Stimulated activated naive CD8-positive, alpha-beta T cell treated with anti-CD3 and anti-CD28 coated beads, Interleukin-15, amount 100 ng/mL, for 72 hours (primary cell): ENCODE results near the gene RBM38.

ENCODE experiments used
- ATAC-seq: fragments of 150-1000 bp; cut with Tn5 transposase; 2 replicates; pipeline ENCODE4 v1.10.0; 2021; ENCODE audit warnings: mild to moderate bottlenecking, moderate library complexity
- DNase-seq, 2 donors: peaks; one replicate each; pipeline ENCODE4 v3.0.0; 2021 to 2022
- H3K27ac Mint-ChIP-seq, 2 donors: one replicate each; pipeline ENCODE4 v1.8.0; 2022; ENCODE audit warnings: mild to moderate bottlenecking in 2 of 2, mixed read lengths in 2 of 2, moderate library complexity in 2 of 2
- H3K27me3 Mint-ChIP-seq: one replicate; pipeline ENCODE4 v1.8.0; 2022; ENCODE audit warnings: mixed read lengths
- H3K4me1 Mint-ChIP-seq: one replicate; pipeline ENCODE4 v1.8.0; 2022; ENCODE audit warnings: mild to moderate bottlenecking, mixed read lengths
- H3K4me3 Mint-ChIP-seq, 2 donors: one replicate each; pipeline ENCODE4 v1.8.0; 2022; ENCODE audit warnings: mild to moderate bottlenecking in 2 of 2, mixed read lengths in 2 of 2, moderate library complexity in 1 of 2
- H3K9me3 Mint-ChIP-seq, 2 donors: one replicate each; pipeline ENCODE4 v1.8.0; 2022; ENCODE audit warnings: mixed read lengths in 2 of 2

RBM38 gene

DNA sequence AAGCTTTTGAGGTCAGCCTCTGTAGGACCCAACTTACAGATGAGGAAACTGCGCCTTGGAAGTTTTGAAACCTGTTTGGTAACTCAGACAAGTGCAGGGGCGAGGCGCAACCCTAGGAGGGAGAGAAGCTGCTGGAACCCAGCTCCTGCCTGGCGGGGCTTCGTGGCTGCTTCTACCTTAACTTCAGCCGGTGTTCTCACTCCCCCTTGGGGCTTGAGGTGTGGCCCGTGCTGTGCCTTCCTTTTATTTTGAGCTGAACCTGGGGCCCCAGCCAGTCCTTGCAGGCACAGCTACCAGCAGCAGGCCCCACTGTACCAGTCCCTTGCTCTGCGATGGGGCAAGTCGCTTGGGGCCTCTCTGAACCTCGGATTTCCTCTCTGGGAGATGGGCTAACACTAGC, 12.0 kb downstream of the RBM38 start:
- no peaks in the 10 kb centered on the region for H3K27me3 Mint-ChIP-seq
- ATAC-seq (no peak), DNase-seq (no peak)
- no peaks in the 10 kb centered on the region for H3K9me3 Mint-ChIP-seq
- H3K4me1 Mint-ChIP-seq = peaks cover 83% of the 10 kb centered on the region
- H3K4me3 Mint-ChIP-seq = no peak overlapping the region
- H3K27ac Mint-ChIP-seq = peak overlapping the region in 1 of 2 donors; percentile 83

DNA sequence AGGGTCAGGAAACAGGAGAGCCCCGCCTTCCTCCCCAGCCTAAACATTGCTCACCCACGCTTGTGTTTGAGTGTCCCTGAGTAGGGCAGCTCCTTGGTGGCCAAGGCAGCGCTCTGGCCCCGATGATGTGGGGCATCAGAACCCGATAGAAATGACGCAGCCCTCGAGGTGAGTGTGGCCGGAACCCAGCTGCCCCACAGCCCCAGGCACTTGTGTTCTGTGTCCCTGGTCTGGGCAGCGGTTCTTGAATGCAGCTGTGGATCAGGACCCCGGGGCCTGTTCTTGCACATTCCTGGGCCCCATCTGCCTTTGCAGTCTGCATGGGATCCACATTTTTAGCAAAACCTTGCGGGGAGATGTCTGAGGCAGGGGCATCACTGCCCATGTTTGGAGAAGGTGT, 12.8 kb downstream of the RBM38 start:
- H3K27me3 Mint-ChIP-seq = no peaks in the 10 kb centered on the region
- H3K4me1 Mint-ChIP-seq = peaks cover 80% of the 10 kb centered on the region
- no peak overlapping the region for H3K27ac Mint-ChIP-seq
- ATAC-seq = no peak
- H3K4me3 Mint-ChIP-seq = no peak overlapping the region
- no peaks in the 10 kb centered on the region for H3K9me3 Mint-ChIP-seq
- no peak for DNase-seq

DNA sequence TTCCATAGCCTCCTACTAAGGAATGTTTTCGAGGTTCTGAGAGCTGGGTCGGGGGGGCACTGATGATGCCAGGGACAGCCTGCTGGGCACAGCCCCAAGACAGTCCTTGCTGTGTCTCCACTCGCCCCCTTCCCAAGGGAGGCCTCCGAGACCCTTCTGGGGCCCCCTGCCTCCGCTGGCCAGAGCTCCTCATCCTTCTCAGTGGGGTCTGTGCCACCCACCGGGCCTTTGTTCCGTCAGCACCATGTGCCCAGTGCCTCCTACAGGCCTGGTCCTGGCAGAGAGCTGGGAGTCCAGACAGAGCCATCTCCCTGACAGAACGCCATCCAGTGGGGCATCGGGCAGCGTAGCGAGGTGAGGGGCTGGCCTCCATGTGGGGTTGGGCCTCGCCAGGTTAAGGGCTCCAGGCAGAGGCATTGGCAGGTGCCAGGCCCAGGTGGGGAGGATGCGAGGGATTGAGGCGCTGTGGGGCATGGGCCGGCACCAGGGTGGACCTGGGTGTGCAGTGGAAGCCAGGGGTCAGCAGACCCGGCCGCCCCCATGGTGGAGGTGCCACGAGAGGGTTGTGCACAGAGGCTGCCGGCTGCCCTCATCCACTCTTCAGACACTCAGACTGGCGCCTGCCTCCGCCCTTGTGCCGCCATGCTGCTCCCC, 13.3 kb downstream of the RBM38 start:
- DNase-seq (no peak), ATAC-seq (no peak)
- H3K27me3 Mint-ChIP-seq = no peaks in the 10 kb centered on the region
- peaks cover 80% of the 10 kb centered on the region for H3K4me1 Mint-ChIP-seq
- H3K27ac Mint-ChIP-seq = no peak overlapping the region
- H3K9me3 Mint-ChIP-seq = no peaks in the 10 kb centered on the region
- H3K4me3 Mint-ChIP-seq = no peak overlapping the region

DNA sequence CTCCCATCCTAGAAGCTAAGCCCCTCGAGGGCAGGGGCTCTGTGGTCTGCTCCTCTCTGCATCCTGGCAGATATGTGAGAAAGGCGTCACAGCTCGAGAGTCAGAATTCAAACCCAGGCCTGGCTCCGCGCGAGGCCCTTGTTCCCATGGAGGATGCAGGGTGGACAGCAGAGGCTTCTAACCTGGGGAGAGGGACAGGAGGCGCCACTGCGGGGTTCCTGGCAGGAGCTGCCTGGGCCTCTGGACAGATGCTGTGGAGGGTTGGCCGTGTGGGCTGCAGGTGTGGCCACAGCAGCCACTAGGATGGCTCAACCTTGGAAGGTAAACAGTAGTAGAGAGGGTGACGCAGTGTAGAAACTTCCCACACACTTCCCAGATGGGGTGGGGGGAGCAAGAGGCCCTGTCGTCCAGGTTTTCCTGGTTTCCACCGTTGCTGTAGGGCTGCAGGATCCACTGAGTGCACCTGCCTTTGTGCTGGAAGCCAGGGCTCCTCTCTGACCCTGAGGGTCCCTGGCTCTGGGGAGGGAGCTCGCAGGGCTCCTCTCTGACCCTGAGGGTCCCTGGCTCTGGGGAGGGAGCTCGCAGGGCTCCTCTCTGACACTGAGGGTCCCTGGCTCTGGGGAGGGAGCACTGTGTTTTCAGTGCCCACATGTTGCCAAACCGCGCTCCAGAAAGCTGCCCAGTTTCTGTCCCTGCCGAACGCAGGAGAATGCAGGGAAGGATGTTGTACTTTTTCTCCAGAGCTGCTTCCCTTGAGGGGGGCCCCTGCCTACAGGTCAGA, 14.2 kb downstream of the RBM38 start:
- Mint-ChIP-seq H3K27ac (peak overlapping the region in 1 of 2 donors; percentile 78), H3K27me3 (no peaks in the 10 kb centered on the region), H3K9me3 (no peaks in the 10 kb centered on the region), H3K4me3 (peak overlapping the region in 1 of 2 donors; percentile 18), H3K4me1 (peaks cover 80% of the 10 kb centered on the region)
- ATAC-seq (no peak), DNase-seq (no peak)

DNA sequence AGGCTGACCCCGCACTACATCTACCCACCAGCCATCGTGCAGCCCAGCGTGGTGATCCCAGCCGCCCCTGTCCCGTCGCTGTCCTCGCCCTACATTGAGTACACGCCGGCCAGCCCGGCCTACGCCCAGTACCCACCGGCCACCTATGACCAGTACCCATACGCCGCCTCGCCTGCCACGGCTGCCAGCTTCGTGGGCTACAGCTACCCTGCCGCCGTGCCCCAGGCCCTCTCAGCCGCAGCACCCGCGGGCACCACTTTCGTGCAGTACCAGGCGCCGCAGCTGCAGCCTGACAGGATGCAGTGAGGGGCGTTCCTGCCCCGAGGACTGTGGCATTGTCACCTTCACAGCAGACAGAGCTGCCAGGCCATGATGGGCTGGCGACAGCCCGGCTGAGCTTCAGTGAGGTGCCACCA, 16.4 kb downstream of the RBM38 start:
- peaks cover 78% of the 10 kb centered on the region for H3K4me1 Mint-ChIP-seq
- no peaks in the 10 kb centered on the region for H3K9me3 Mint-ChIP-seq
- H3K27ac Mint-ChIP-seq = no peak overlapping the region
- H3K27me3 Mint-ChIP-seq = no peaks in the 10 kb centered on the region
- no peak overlapping the region for H3K4me3 Mint-ChIP-seq
- no peak for ATAC-seq
- DNase-seq = no peak

DNA sequence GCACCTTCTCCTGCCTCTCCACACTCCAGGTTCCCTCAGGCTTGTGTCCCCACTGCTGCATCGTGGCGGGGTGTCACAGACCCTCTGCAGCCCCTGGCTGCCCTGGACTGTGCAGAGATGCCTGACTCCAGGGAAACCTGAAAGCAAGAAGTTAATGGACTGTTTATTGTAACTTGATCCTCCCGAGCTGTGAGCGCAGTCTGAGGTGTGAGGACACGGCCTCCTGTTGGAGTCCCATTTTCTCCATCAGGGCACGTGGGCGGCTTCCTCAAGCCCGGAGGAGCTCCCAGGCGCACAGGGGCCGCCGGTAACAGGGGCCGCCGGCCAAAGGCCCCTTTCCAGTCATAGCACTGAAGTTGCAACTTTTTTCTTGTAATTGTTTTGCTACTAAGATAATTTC, 16.9 kb downstream of the RBM38 start:
- DNase-seq (no peak), ATAC-seq (no peak)
- H3K4me3 Mint-ChIP-seq = no peak overlapping the region
- no peaks in the 10 kb centered on the region for H3K27me3 Mint-ChIP-seq
- H3K27ac Mint-ChIP-seq = no peak overlapping the region
- no peaks in the 10 kb centered on the region for H3K9me3 Mint-ChIP-seq
- peaks cover 74% of the 10 kb centered on the region for H3K4me1 Mint-ChIP-seq

DNA sequence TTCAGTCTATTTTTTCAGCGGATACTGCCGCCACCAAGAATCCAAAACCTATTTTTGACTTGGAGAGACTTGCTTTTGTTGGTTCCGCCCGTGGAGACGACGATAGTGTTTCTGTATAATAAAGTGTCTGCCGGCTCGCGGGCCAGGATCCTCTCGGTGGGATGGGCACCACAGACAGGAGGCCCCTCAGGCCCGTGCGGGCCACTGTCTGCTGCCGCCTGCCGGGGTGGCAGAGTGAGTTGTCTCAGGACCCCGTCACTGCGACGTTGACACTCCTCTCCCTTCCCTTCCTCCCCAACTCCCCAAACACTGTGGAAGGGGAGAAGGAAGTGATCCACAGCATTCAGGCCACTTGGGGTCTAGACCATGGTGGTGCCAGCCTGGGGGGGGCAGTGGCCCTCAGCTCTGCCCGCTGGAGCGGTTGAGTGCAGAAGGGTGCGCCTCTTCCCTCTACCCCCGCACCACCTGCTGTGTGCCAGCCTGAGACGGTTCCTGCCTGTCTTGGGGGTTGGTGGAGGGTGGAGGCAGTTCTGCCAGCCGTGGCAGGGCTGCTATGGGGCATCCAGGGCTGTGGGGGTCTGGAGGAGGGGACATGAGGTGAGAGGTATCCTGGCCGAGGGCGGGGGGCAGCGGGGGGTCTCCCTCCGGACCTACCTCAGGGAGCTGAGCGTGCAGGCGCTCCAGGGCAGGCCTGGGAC, 17.5 kb downstream of the RBM38 start:
- no peak for DNase-seq

DNA sequence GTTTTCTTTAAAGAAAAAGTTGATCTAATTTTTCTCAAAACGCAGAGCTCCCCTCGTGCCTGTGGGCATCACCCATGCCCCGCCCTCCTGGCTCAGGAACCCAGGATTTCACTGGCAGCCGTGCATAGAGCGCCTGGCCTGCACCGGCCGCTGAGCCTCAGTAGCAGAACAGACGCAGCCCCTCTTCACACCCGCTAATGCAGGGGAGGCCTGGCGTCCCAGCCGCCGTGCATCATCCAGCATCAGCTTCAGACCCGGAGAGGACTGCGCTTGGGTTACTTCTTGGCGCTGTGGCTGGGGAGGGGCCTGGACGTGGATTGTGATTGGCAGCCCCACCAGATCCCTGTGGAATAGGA, 18.1 kb downstream of the RBM38 start:
- Mint-ChIP-seq H3K4me1 (peaks cover 68% of the 10 kb centered on the region), H3K27me3 (no peaks in the 10 kb centered on the region), H3K27ac (peak overlapping the region in 1 of 2 donors; percentile 42), H3K9me3 (no peaks in the 10 kb centered on the region), H3K4me3 (no peak overlapping the region)
- no peak for DNase-seq
- no peak for ATAC-seq

More for the DNA sequence above, 17.5 kb downstream of the RBM38 start:
- Mint-ChIP-seq H3K27me3 (no peaks in the 10 kb centered on the region), H3K4me3 (no peak overlapping the region), H3K9me3 (no peaks in the 10 kb centered on the region), H3K27ac (peak overlapping the region in 1 of 2 donors; percentile 63), H3K4me1 (peaks cover 69% of the 10 kb centered on the region)
- ATAC-seq = no peak

DNA sequence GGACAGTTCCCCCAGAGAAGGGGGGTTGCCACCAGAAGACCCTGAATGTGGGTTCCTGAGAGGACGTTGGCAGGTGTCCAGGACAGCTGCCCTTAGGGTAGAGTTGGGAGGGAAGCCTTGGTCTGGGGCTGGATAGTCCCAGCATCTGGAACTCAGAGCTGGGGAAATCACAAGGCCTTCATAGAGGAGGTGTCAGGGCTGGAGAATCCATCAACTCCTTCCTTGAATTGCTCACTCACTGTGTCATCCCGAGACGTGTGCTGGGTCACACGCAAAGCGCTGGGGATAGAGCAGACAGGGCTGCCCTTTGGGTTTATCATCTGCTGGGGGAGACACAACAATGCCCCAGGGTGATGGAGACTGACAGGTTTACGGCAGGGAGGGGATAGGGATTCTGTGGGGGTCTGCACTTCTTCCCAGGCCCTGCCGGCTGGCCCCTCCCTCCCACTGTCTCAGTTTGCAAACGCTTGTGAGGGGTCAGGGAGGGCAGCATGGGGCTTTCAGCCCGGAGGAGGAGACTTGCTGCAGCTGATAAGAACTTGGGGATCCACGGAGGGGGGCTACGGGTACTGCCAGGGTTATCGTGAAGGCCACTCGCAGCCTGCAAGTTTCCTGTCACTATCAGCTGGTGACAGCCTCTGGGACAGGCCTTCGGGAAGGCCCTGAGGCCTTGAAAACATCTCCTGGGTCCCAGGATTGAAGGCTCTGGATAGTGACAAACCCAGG, 18.6 kb downstream of the RBM38 start:
- Mint-ChIP-seq H3K4me1 (peaks cover 64% of the 10 kb centered on the region), H3K9me3 (no peaks in the 10 kb centered on the region), H3K27ac (peak overlapping the region in 1 of 2 donors; percentile 82), H3K4me3 (peak overlapping the region in 1 of 2 donors; percentile 5), H3K27me3 (no peaks in the 10 kb centered on the region)
- ATAC-seq (no peak), DNase-seq (no peak)

DNA sequence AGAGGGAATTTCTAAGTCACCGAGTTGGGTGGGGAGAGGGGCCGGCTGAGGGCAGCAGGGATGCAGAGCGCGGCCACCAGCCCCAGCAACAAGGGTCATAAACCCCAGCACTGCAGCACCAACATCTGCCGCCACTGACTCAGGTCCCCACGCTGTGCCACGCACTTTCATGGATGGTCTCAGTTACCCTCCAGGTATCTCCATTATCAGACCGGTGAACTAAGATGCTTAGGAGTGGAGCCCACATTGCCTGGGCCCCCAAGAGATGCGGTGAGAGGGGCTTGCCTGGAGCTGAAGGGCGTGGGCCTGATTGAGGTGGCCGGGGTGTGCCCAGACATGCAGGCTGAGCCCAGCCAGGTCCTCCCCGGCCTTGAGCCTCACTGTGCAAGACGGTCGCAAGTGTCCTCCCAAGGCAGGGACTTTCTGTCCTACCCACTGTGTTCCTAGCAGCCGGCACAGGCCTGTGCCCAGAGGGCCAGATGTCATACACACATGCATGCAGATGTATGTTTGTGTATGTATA, 19.3 kb downstream of the RBM38 start:
- peak overlapping the region in 1 of 2 donors; percentile 82 for H3K27ac Mint-ChIP-seq
- H3K4me1 Mint-ChIP-seq = peaks cover 63% of the 10 kb centered on the region
- no peaks in the 10 kb centered on the region for H3K27me3 Mint-ChIP-seq
- no peak overlapping the region for H3K4me3 Mint-ChIP-seq
- no peaks in the 10 kb centered on the region for H3K9me3 Mint-ChIP-seq
- DNase-seq (no peak), ATAC-seq (no peak)

DNA sequence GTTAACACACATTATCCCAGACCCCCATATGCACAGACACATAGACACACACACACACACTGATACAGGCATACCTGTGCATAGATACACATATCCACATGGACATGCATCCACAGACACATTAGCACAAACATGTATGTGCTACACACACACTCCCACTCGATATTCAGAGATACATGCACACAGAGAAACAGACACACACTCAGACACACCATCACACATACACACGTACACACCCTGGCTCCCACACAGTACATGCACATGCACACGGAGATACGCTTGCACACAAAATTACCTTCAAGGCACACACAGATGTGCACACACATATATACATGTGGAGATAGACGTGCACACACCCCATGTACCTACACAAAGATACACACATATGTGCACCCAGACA, 19.7 kb downstream of the RBM38 start:
- DNase-seq (no peak), ATAC-seq (no peak)
- Mint-ChIP-seq H3K27ac (peak overlapping the region in 1 of 2 donors; percentile 0), H3K9me3 (no peaks in the 10 kb centered on the region), H3K27me3 (no peaks in the 10 kb centered on the region), H3K4me1 (peaks cover 66% of the 10 kb centered on the region), H3K4me3 (no peak overlapping the region)

DNA sequence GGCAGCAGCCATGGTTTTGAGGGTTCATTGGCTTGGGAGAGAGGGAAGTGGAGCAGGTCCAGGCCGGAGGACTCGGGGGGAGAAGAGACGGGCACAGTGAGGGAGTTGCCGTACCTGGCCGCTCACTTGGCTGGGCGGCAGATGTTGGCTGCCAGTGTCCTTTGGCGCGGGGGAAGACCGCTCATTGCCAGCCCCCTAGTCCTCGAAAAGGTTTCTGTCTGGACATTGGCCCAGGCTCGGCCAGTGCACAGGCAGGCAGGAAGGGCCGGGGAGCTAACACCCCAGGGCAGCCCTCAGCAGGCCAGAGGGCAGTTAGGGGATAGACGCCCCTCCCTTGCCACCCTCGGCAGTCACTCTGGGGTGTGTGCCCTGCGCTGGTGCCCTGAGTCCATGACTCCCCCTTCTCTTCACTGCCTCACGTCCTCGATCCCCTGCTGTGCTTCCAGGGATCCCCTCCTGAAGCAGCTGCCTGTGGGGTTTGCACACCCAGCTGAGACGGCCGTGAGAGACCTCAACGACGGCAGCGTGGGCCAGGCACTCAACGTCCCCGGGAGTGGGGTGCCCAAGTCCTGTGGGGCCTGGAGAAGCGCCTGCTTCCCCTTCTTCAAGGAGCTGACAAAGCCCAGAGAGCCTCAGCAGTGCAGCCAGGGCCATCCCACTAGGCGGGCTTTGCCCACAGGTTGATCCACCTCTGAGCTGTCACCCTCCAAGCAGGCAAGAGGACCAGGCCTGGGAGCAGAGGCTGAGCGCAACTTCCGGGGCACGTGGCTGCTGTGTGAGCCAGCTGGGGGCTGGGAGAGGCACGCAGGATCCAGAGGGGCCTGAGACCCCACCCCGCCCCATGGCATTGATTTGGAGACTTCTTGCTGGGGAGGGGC, 20.4 kb downstream of the RBM38 start:
- Mint-ChIP-seq H3K4me3 (no peak overlapping the region), H3K9me3 (no peaks in the 10 kb centered on the region), H3K27me3 (no peaks in the 10 kb centered on the region), H3K4me1 (peaks cover 72% of the 10 kb centered on the region), H3K27ac (peak overlapping the region in 1 of 2 donors; percentile 87)
- peak; percentile 9 for ATAC-seq
- DNase-seq = no peak

DNA sequence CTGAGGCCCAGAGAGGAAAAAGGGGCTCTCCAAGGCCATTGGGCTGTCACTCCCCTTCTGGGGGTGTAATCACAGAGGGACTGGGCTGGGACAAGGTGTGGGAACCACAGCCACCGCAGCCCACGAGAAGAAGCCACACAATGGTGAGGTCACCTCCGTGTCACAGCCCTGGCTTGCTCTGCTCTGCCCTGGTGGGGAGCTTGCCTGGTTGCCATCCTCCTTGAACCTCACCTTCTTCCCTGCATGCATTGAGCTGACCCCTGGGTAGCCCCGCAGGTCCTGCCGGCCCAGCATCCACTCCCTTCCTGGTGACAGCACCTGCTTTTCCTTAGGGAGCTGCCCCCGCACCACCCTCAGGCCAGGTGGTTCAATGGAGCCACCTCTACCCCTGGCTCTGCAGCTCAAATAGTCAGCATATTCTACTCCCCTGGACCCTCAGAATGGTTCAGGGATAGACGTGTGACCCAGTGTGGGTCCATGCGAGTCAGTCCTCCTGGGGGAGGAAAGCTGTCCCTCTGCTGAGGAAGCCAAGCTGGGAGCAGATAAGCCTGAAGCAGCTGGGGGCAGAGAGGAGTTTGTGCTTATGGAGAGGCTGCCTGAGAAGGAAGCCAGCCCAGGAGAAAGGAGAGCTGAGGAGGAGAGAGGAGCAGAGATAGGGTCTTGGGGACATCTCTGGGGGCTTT, 21.3 kb downstream of the RBM38 start:
- H3K27me3 Mint-ChIP-seq = no peaks in the 10 kb centered on the region
- peak; percentile 22 to 53 for DNase-seq
- peak; percentile 77 for ATAC-seq
- H3K9me3 Mint-ChIP-seq = no peaks in the 10 kb centered on the region
- H3K27ac Mint-ChIP-seq = peak overlapping the region in 1 of 2 donors; percentile 87
- peaks cover 64% of the 10 kb centered on the region for H3K4me1 Mint-ChIP-seq
- H3K4me3 Mint-ChIP-seq = no peak overlapping the region

DNA sequence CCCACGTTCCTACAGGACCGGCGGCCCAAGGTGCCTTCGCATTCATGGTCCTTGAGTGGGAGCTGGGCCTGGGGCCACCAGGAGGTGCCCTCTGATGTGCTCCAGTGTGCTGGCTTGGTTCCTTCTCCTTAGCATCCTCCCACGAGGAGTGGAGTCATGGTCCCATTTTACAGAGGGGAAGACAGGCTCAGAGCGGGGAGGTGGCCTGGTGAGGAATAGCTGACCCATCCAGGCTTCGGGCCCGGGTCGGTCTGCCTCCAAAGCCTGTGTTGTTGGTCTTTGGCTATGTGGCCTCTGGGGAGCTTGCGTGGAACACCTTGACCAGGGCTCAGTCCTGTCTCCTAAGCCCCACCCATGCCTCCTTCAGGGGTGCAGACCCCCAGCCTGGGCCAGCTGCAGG, 22.8 kb downstream of the RBM38 start:
- H3K9me3 Mint-ChIP-seq = no peaks in the 10 kb centered on the region
- DNase-seq (no peak), ATAC-seq (no peak)
- H3K4me1 Mint-ChIP-seq = peaks cover 52% of the 10 kb centered on the region
- H3K4me3 Mint-ChIP-seq = no peak overlapping the region
- H3K27ac Mint-ChIP-seq = no peak overlapping the region
- no peaks in the 10 kb centered on the region for H3K27me3 Mint-ChIP-seq
